ENCODE results near the gene CASP10. TPM values are rescaled to one million over a fixed set of nuclear protein-coding genes. Genes with fewer than 3 reads are reported as not detected.

CASP10 gene
- total RNA-seq, 4 donors from 2014 or later, result 6.1 to 21.4 (median 11.2) TPM

DNA sequence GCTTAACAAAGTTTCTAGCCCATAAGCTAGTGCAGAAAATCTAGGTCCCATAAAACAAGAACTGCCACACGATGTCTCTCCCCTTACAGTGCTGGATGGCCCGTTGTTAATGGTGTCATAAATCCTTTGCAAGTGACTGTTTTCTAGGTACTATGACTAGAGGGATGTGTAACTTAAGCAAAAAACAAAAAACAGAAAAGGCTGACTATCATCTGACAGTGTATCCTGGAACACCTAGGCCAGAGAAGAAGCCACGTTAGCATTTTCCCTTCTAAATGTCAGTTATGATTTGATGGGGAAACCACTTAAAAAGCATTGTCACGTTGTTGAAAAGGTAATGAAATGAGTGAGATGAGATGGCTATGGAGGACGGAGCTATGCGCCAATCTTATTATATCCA is 79.8 kb downstream of the CASP10 start:
- 61 to 75% methylated on average over 6 of the region's 6 CpGs for WGBS, 2 donors
- Histone ChIP-seq H3K9me3 (no peaks in the 10 kb centered on the region), H3K27me3 (no peaks in the 10 kb centered on the region), H3K4me1 (peaks cover 0 to 28% (median 14%) of the 10 kb centered on the region in 4 donors), H3K4me3 (no peak overlapping the region), H3K27ac (no peak overlapping the region), H3K36me3 (peaks cover 0 to 7% (median 0%) of the 10 kb centered on the region in 3 donors)
- TF ChIP-seq, protein P1, sequence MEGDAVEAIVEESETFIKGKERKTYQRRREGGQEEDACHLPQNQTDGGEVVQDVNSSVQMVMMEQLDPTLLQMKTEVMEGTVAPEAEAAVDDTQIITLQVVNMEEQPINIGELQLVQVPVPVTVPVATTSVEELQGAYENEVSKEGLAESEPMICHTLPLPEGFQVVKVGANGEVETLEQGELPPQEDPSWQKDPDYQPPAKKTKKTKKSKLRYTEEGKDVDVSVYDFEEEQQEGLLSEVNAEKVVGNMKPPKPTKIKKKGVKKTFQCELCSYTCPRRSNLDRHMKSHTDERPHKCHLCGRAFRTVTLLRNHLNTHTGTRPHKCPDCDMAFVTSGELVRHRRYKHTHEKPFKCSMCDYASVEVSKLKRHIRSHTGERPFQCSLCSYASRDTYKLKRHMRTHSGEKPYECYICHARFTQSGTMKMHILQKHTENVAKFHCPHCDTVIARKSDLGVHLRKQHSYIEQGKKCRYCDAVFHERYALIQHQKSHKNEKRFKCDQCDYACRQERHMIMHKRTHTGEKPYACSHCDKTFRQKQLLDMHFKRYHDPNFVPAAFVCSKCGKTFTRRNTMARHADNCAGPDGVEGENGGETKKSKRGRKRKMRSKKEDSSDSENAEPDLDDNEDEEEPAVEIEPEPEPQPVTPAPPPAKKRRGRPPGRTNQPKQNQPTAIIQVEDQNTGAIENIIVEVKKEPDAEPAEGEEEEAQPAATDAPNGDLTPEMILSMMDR (IDR thresholded peaks at IDR 0.05), result no peak
- no peak for TF ChIP-seq EP300 (IDR thresholded peaks at IDR 0.05)
- TF ChIP-seq POLR2A (IDR thresholded peaks at IDR 0.05), result no peak
- no peak for DNase-seq (ENCODE audit: low spot score in 2 of 2)

DNA sequence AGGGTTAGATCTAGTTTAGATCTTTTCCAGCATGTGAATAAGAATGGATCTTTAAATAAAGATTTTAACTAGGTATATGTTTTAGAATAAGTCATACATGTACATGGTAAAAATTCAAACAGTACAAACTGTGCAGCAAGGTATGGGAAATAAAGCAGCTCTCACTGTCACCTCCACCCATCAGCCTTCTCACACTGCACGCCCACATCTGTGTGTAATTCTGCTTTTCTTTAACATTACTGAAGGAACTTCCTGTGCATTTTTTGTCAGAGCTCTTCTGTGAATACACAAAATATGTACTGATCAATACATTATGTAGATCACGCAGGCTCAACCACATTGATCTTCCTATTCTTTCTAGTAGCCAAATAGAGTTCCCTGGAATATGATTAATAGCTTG is 80.8 kb downstream of the CASP10 start:
- H3K27ac ChIP-seq, result no peak overlapping the region
- no peak for DNase-seq (ENCODE audit: low spot score in 2 of 2)
- no peaks in the 10 kb centered on the region for H3K9me3 ChIP-seq
- peaks cover 0 to 13% (median 0%) of the 10 kb centered on the region in 3 donors for H3K36me3 ChIP-seq
- 81 to 94% methylated on average over 2 of the region's 2 CpGs for WGBS, 2 donors
- no peak overlapping the region for H3K4me3 ChIP-seq
- no peak for TF ChIP-seq EP300 (IDR thresholded peaks at IDR 0.05)
- TF ChIP-seq POLR2A (IDR thresholded peaks at IDR 0.05), result no peak
- TF ChIP-seq, protein P1 (IDR thresholded peaks at IDR 0.05), result no peak
- no peaks in the 10 kb centered on the region for H3K27me3 ChIP-seq
- H3K4me1 ChIP-seq, result peaks cover 0 to 27% (median 14%) of the 10 kb centered on the region in 4 donors

DNA sequence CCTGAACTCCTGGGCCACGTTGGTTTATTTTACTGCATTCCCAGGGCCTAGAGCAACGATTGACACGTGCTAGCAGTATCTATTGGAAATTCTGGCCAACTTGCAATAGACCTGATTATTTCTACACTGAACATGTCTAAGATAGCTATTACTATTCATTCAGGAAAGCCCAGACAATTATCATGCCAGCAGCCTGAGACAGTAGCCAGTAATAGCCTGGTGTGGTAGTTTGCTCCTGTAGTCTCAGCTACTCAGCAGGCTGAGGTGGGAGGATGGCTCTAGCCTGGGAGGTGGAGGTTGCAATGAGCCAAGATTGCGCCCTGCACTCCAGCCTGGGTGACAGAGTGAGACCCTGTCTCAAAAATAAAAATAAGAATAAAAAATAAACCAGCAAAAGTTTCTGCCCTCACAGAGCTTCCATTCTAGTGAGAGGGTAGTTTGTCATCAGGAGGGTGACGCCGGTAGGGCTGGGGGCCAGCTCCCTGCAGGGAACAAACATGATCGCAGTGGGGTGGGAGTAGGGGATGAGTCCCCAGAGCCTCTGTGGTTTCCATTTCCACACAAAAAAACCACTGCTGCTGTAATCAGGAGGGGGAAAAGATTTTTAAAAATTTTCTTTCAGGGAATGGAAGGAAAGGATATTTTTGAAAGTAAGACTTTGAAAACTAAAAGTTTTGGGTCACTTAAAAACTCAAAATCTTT is 81.7 kb downstream of the CASP10 start:
- H3K36me3 ChIP-seq, result peaks cover 0 to 20% (median 0%) of the 10 kb centered on the region in 3 donors
- no peak for DNase-seq (ENCODE audit: low spot score in 2 of 2)
- TF ChIP-seq, protein P1 (IDR thresholded peaks at IDR 0.05), result no peak
- no peak for TF ChIP-seq EP300 (IDR thresholded peaks at IDR 0.05)
- TF ChIP-seq POLR2A (IDR thresholded peaks at IDR 0.05), result no peak
- no peak overlapping the region for H3K4me3 ChIP-seq
- H3K9me3 ChIP-seq, result no peaks in the 10 kb centered on the region
- WGBS, 2 donors, result 75 to 79% methylated on average over 7 of the region's 7 CpGs
- peaks cover 0 to 19% (median 8%) of the 10 kb centered on the region in 4 donors for H3K4me1 ChIP-seq
- H3K27me3 ChIP-seq, result no peaks in the 10 kb centered on the region
- no peak overlapping the region for H3K27ac ChIP-seq

GRCh38 chr2:201266629-201267028 is 83.7 kb downstream of the CASP10 start:
- Histone ChIP-seq H3K27ac (no peak overlapping the region), H3K27me3 (no peaks in the 10 kb centered on the region), H3K4me3 (no peak overlapping the region), H3K36me3 (peaks cover 0 to 24% (median 0%) of the 10 kb centered on the region in 3 donors), H3K4me1 (peaks cover 0 to 12% (median 1%) of the 10 kb centered on the region in 4 donors), H3K9me3 (no peaks in the 10 kb centered on the region)
- 78 to 86% methylated on average over 2 of the region's 2 CpGs for WGBS, 2 donors
- DNase-seq (ENCODE audit: low spot score in 2 of 2), result no peak
- TF ChIP-seq, protein P1 (IDR thresholded peaks at IDR 0.05), result no peak
- no peak for TF ChIP-seq EP300 (IDR thresholded peaks at IDR 0.05)
- no peak for TF ChIP-seq POLR2A (IDR thresholded peaks at IDR 0.05)

DNA sequence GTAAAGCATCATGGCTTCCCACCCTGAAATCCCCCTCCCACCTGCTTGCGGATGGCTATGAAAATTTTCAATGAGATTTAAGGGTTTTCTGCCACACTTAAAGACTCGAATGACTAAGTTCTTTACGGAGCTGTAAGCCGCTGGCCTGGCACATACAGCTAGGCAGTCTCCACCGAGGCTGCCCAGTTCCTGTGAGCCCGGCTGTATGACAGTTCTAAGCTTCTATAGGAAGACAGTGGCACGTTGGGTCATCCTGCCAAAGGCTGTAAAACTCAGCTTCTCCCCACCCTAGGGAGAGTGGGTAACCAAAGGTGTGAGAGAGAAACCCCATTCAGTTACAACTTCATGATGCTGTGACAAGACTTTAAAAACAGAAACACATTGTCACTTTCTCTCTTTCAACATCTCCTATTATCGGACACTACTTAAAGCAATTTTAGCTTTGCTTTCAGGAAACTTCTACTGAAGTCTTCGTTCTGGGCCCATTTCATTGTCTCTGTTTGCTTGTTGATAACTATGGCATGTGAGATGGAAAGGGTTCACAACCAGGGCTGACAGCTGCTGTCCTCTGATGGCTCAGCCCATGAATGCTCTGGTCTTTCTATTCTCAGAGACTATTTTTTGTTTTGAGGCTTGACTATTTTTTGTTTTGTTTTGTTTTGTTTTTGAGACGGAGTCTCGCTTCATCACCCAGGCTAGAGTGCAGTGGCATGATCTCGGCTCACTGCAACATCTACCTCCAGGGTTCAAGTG is 84.5 kb downstream of the CASP10 start:
- Histone ChIP-seq H3K27ac (no peak overlapping the region), H3K4me1 (peaks cover 0 to 12% (median 0%) of the 10 kb centered on the region in 4 donors), H3K9me3 (no peaks in the 10 kb centered on the region), H3K4me3 (no peak overlapping the region), H3K27me3 (no peaks in the 10 kb centered on the region), H3K36me3 (peaks cover 0 to 29% (median 0%) of the 10 kb centered on the region in 3 donors)
- 92 to 95% methylated on average over 12 of the region's 12 CpGs for WGBS, 2 donors
- DNase-seq (ENCODE audit: low spot score in 2 of 2), result no peak
- TF ChIP-seq, protein P1 (IDR thresholded peaks at IDR 0.05), result no peak
- TF ChIP-seq EP300 (IDR thresholded peaks at IDR 0.05) (no peak), POLR2A (IDR thresholded peaks at IDR 0.05) (no peak)

All from tibial nerve (tissue), 4 donors.